ENCODE data around the gene TENM4. TPM values are rescaled to one million over a fixed set of nuclear protein-coding genes. Genes with fewer than 3 reads are reported as not detected.

Gene TENM4
- polyA plus RNA-seq, 2 of the 4 experiments (the other 2 are of a cell fraction) = 0.06 to 0.31 TPM

GRCh38 chr11:79007771-79008402, 432.9 kb downstream of the TENM4 start:
- ChIA-PET CTCF (interaction anchor here (0.9 kb wide), 1 partner anchor 16 kb away, joined by 3 read pairs; no protein-coding TSS in a partner anchor), POLR2A (no interaction called here)
- Histone ChIP-seq H3K27ac (no peak overlapping the region), H3K4me2 (no peak overlapping the region), H3K4me1 (no peaks in the 10 kb centered on the region), H3K4me3 (no peak overlapping the region), H3K9me3 (0 out of 3 replicates have a peak, but pooled peaks cover 4% of the 10 kb centered on the region)
- 51% methylated on average over 13 of the region's 13 CpGs for WGBS (ENCODE audit: missing lambda C conversion rate)
- ATAC-seq (no peak), DNase-seq (ENCODE audit: low read depth in 1 of 2, low spot score in 1 of 2) (no peak), FAIRE-seq (no peak)
- TF ChIP-seq, protein P1, sequence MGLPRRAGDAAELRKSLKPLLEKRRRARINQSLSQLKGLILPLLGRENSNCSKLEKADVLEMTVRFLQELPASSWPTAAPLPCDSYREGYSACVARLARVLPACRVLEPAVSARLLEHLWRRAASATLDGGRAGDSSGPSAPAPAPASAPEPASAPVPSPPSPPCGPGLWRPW (IDR thresholded peaks at IDR 0.05) = no peak
- no peak for TF ChIP-seq BHLHE40 (IDR thresholded peaks at IDR 0.05; ENCODE audit: low read depth, low read length)
- no peak for TF ChIP-seq JUNB (IDR thresholded peaks at IDR 0.05)
- TF ChIP-seq ZFP36 (IDR thresholded peaks at IDR 0.05; ENCODE audit: borderline replicate concordance, partially characterized antibody) = no peak
- no peak for TF ChIP-seq MAZ (IDR thresholded peaks at IDR 0.05; ENCODE audit: borderline replicate concordance, low read depth, low read length)
- TF ChIP-seq RFX5 (IDR thresholded peaks at IDR 0.05) = no peak
- TF ChIP-seq FOSB (CRISPR knock-in tag; IDR thresholded peaks at IDR 0.05) = no peak
- TF ChIP-seq, protein P2, sequence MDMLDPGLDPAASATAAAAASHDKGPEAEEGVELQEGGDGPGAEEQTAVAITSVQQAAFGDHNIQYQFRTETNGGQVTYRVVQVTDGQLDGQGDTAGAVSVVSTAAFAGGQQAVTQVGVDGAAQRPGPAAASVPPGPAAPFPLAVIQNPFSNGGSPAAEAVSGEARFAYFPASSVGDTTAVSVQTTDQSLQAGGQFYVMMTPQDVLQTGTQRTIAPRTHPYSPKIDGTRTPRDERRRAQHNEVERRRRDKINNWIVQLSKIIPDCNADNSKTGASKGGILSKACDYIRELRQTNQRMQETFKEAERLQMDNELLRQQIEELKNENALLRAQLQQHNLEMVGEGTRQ (IDR thresholded peaks at IDR 0.05) = no peak

DNA sequence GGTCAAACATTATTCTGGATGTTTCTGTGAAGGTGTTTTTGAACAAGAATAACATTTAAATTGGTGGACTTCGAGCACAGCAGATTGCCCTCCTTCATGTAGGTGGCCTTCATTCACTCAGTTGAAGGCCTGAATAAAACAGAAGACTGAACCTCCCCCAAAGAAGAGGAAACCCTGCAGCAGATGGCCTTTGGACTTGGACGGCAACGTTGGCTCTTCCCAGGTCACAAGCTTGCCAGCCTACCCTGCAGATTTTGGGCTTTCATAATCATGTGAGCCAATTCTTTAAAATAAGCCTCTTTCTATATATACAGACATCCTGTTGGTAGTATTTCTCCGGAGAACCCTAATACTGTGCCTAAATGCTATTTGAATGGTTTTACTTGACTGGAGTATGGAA, 434.0 kb downstream of the TENM4 start:
- Histone ChIP-seq H3K4me3 (no peak overlapping the region), H3K27ac (no peak overlapping the region), H3K4me1 (no peaks in the 10 kb centered on the region), H3K9me3 (0 out of 3 replicates have a peak, but pooled peaks cover under 1% of the 10 kb centered on the region), H3K4me2 (no peak overlapping the region)
- TF ChIP-seq, protein P2 (IDR thresholded peaks at IDR 0.05) = no peak
- TF ChIP-seq FOXS1 (CRISPR knock-in tag; IDR thresholded peaks at IDR 0.05) = no peak
- no peak for TF ChIP-seq BHLHE40 (IDR thresholded peaks at IDR 0.05; ENCODE audit: low read depth, low read length)
- TF ChIP-seq CEBPB (IDR thresholded peaks at IDR 0.05) = no peak
- TF ChIP-seq EHMT2 (IDR thresholded peaks at IDR 0.05; ENCODE audit: low read depth) = no peak
- no peak for TF ChIP-seq BCL3 (IDR thresholded peaks at IDR 0.05)
- no peak for TF ChIP-seq MYC (IDR thresholded peaks at IDR 0.05; ENCODE audit: borderline replicate concordance, low read length)
- no peak for TF ChIP-seq HOXB5 (CRISPR knock-in tag; IDR thresholded peaks at IDR 0.05)
- TF ChIP-seq EHF (CRISPR knock-in tag; IDR thresholded peaks at IDR 0.05) = no peak
- no peak for TF ChIP-seq TFCP2L1 (CRISPR knock-in tag; IDR thresholded peaks at IDR 0.05)
- no peak for TF ChIP-seq FOSL2 (IDR thresholded peaks at IDR 0.05)
- TF ChIP-seq FOSL2 (CRISPR knock-in tag; IDR thresholded peaks at IDR 0.05) = no peak
- no peak for TF ChIP-seq HOXB13 (CRISPR knock-in tag; IDR thresholded peaks at IDR 0.05; ENCODE audit: low read depth)
- no peak for TF ChIP-seq JUN (IDR thresholded peaks at IDR 0.05)
- TF ChIP-seq NPAS2 (CRISPR knock-in tag; IDR thresholded peaks at IDR 0.05; ENCODE audit: borderline replicate concordance) = no peak
- no peak for DNase-seq (ENCODE audit: low read depth in 1 of 2, low spot score in 1 of 2)
- POLR2A ChIA-PET = no interaction called here
- CTCF ChIA-PET = interaction anchor here (0.9 kb wide), 1 partner anchor 15 kb away, joined by 3 read pairs; no protein-coding TSS in a partner anchor
- ATAC-seq = no peak
- 37% methylated on average over 4 of the region's 4 CpGs for WGBS (ENCODE audit: missing lambda C conversion rate)
- no peak for FAIRE-seq

DNA sequence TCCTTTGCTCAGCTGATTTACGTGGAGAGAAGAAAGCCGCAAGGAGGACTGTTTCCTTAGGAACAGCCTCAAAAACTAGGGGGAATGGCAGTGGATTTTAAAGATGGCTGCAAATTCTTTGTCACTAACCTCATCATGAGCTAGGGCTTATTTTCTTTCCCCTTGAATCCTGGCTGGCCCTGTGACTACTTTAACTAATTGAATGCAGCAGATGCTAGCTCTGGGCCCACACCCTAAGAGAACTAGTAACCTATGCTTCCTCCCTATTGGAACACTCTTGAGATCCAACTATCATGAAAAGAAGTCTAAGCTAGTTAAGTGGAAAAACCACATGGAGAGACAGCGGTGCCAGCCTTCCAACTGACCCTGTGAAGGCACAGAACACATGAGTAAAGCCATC, 444.8 kb downstream of the TENM4 start:
- no peak overlapping the region for H3K4me2 ChIP-seq
- ATAC-seq = no peak
- CTCF ChIA-PET = interaction anchor here (0.7 kb wide), 1 partner anchor 104 kb away, joined by 3 read pairs; no protein-coding TSS in a partner anchor
- 0 out of 3 replicates have a peak, but pooled peaks cover 3% of the 10 kb centered on the region for H3K9me3 ChIP-seq
- no peak overlapping the region for H3K27ac ChIP-seq
- WGBS (ENCODE audit: missing lambda C conversion rate) = 43% methylated on average over 3 of the region's 3 CpGs
- DNase-seq (ENCODE audit: low read depth in 1 of 2, low spot score in 1 of 2) = no peak
- POLR2A ChIA-PET = no interaction called here
- no peak overlapping the region for H3K4me3 ChIP-seq
- FAIRE-seq = no peak
- TF ChIP-seq MAZ (IDR thresholded peaks at IDR 0.05; ENCODE audit: borderline replicate concordance, low read depth, low read length) (no peak), HMGXB4 (CRISPR knock-in tag; IDR thresholded peaks at IDR 0.05; ENCODE audit: borderline replicate concordance) (no peak), CBX2 (IDR thresholded peaks at IDR 0.05; ENCODE audit: borderline replicate concordance, low read depth) (no peak), ZC3H11A (IDR thresholded peaks at IDR 0.05) (no peak), MYC (IDR thresholded peaks at IDR 0.05; ENCODE audit: borderline replicate concordance, low read length) (no peak), BCL3 (IDR thresholded peaks at IDR 0.05) (no peak), RAD21 (conservative IDR thresholded peaks at IDR 0.05 in 1 of 2, IDR thresholded peaks at IDR 0.05 in 1 of 2) (no peak), TFCP2L1 (CRISPR knock-in tag; IDR thresholded peaks at IDR 0.05) (no peak), HEYL (CRISPR knock-in tag; IDR thresholded peaks at IDR 0.05) (no peak), MAFK (IDR thresholded peaks at IDR 0.05; ENCODE audit: partially characterized antibody) (no peak), ZNF302 (CRISPR knock-in tag; IDR thresholded peaks at IDR 0.05) (no peak)
- H3K4me1 ChIP-seq = no peaks in the 10 kb centered on the region
